ENCODE data around the gene CRB2.

CRB2 gene

GRCh38 chr9:123421801-123422455 is 65.9 kb downstream of the CRB2 start:
- no peak for DNase-seq

- DNase-seq: no peak
These were observed 66.8 kb downstream of the CRB2 start for GRCh38 chr9:123422635-123423310.

- no peak for DNase-seq
These were observed 67.3 kb downstream of the CRB2 start for GRCh38 chr9:123423311-123423640.

GRCh38 chr9:123424131-123424530 is 68.1 kb downstream of the CRB2 start:
- DNase-seq: no peak

DNA sequence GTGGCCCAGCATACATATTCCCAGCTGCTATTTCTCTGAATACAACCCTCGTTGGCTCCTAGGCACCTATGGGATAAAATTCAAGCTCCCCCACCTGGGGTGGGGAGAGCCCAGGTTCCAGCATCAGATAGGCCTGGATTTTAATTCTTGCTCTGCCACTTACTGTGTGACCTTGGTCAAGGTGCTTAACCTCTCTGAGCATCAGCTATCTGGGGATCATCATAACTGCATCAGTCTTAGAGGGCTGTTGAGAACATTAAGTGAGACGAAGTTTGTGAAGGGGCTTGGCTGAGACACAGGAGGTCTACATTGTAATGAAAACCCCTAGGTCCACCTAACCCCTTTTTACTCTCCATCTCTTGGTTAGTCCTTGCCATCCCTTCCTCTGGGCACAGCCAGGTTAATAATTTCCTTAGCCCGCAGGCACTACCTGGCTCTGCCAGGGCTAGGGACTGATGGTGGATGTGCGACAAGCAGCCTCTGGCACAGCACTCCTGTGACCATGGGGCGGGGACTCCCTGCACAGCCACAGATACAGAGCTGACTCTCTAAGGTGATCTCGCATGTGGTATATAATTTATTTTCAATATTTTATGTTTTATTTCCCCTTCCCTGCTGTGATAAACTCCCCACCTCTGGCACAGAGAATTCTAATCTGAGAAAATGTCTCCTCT is 68.7 kb downstream of the CRB2 start:
- DNase-seq: no peak

GRCh38 chr9:123425261-123425821 is 69.3 kb downstream of the CRB2 start:
- DNase-seq: no peak

DNA sequence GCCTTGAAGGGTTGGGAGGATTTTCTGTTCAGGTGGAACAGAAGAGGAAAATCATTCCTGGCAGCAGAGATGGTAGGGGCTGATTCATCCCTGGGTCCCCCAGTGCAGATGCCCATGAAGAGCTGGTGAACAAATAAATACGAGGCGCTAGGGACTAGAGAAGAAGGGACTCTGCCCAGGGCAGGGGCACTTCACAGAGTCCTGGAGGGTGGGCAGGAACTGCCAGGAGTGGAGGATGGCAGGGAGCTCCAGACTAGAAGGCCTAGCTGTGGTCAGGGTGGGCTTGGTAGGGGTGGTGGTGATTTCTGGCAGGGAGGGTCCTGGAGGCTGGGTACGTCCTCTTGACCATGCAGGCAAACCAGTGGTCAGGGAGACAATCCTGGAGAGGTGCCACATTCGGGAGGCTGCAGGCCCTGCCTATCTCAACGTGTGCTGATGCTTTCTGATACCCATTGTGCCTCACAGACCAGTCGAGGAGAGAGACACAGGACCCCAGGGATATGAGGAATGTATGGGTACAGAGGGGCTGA is 69.9 kb downstream of the CRB2 start:
- no peak for DNase-seq

- no peak for DNase-seq
These were observed 70.4 kb downstream of the CRB2 start for GRCh38 chr9:123426406-123426805.
